NCI-H82 treated with DMSO at 0.1 percent for 48 hours (cell line): Measurements from ENCODE around the gene SPINK14.

Experiments
- DNase-seq: peaks from one replicate; lab custom pipeline; 2025; ENCODE audit not compliant: unreplicated experiment; lab: John Stamatoyannopoulos, UW

Gene SPINK14

GRCh38 chr5:148193202-148193601 lies 24.9 kb downstream of the SPINK14 start:
- no peak for DNase-seq

- no peak for DNase-seq
These were observed 32.8 kb downstream of the SPINK14 start for GRCh38 chr5:148201151-148201550.

GRCh38 chr5:148202531-148203203 lies 34.3 kb downstream of the SPINK14 start, which contains the start of gene SPINK6:
Gene SPINK6 (plus strand): TSS chr5:148203042. CDS start chr5:148203097, 55 bp downstream.
- DNase-seq = no peak

GRCh38 chr5:148205044-148205806 lies 36.9 kb downstream of the SPINK14 start:
- DNase-seq = no peak

GRCh38 chr5:148205865-148206264 lies 37.5 kb downstream of the SPINK14 start:
- no peak for DNase-seq

GRCh38 chr5:148206620-148207019 lies 38.3 kb downstream of the SPINK14 start:
- no peak for DNase-seq

- no peak for DNase-seq
These were observed 39.9 kb downstream of the SPINK14 start for GRCh38 chr5:148208226-148208625.

- DNase-seq = no peak
These were observed 40.9 kb downstream of the SPINK14 start for GRCh38 chr5:148209151-148209770.

GRCh38 chr5:148214665-148215185 lies 46.4 kb downstream of the SPINK14 start:
- no peak for DNase-seq

- no peak for DNase-seq
These were observed 53.2 kb downstream of the SPINK14 start for GRCh38 chr5:148221508-148221907.

GRCh38 chr5:148224117-148224742 lies 55.9 kb downstream of the SPINK14 start:
- no peak for DNase-seq
